GM20431 (cell line): Measurements from ENCODE around the gene ARSB.
"Not testable (repeated sequence)": the region's sequence is repeated elsewhere in the genome, so short reads cannot be mapped to it uniquely, and the experiment has no call there.

Source experiments
- in situ Hi-C: fragments of 300-500 bp; cut with MseI, MboI; formaldehyde crosslinking; loops from one replicate; pipeline ENCODE4 v1.15.0; 2020; ENCODE audit warnings: low sequenced_read_pairs; ENCODE audit not compliant: unreplicated experiment

The ARSB gene

DNA sequence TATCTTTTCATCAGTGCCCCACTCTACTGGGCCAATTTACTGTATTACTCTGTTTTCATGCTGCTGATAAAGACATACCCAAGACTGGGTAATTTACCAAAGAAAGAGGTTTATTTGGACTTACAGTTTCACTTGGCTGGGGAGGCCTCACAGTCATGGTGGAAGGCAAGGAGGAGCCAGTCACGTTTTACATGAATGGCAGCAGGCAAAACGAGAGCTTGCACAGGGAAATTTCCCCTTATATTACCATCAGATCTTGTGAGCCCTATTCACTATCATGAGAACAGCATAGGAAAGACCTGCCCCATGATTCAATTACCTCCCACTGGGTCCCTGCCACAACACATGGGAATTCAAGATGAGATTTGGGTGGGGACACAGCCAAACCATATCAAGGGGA lies 119.0 kb downstream of the ARSB start:
- in situ Hi-C loops: not testable (repeated sequence)

DNA sequence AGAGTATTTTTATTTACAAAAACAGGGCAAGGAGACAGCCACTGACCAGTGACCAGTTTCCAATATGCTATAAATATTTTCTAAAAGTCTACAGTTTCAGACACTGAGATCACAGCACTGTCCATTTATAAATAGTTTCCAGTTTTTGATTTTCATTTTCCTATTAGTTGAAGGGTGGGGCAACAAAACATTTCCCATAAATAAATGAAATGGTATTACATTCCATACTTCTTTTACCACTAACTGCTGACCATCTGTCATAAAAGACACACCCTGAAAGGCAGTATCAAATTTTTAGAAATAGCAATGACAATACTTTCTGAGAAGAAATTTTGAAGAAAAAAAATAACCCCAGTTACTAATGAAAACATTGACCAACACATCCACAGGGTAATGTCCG lies 126.7 kb downstream of the ARSB start:
- in situ Hi-C loops: no loop called here

DNA sequence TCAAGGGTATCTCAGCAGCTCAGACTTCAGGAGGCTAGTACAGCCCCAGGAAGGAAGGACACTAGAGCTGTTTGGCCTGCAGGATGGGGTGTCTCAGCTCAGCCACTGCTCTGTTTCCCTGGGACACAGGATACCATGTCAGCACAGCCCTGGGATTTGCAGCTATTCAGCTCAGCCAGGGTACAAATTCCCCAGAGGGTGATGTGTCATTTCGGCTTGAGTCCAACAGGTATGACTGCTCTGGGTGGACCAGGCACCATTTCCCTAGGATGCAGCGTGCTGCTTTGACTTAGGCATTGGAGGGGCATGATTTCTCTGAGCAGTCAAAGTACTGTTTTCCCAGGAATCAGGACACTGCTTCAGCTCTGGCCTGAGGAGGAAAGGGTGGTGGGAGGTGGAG lies 130.1 kb downstream of the ARSB start:
- in situ Hi-C loops: no loop called here

DNA sequence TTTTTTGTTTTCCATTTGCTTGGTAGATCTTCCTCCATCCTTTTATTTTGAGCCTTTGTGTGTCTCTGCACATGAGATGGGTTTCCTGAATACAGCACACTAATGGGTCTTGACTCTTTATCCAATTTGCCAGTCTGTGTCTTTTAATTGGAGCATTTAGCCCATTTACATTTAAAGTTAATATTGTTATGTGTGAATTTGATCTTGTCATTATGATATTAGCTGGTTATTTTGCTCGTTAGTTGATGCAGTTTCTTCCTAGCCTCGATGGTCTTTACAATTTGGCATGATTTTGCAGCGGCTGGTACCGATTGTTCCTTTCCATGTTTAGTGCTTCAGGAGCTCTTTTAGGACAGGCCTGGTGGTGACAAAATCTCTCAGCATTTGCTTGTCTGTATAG lies 133.2 kb downstream of the ARSB start:
- in situ Hi-C loops: not testable (repeated sequence)

DNA sequence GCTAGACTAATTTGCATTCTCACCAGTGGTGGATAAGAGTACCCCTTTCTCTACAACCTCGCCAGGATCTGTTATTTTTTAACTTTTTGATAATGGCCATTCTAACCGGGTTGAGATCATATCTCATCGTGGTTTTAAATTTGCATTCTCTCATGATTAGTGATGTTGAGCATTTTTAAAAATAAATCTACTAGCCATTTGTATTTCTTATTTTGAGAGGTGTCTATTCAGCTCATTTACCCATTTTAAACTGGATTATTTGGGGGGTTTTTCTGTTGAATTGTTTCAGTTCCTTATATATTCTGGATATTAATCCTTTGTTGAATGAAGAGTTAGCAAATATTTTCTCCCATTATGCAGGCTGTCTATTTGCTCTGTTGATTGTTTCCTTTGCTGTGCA lies 139.6 kb downstream of the ARSB start:
- in situ Hi-C loops: no loop called here

DNA sequence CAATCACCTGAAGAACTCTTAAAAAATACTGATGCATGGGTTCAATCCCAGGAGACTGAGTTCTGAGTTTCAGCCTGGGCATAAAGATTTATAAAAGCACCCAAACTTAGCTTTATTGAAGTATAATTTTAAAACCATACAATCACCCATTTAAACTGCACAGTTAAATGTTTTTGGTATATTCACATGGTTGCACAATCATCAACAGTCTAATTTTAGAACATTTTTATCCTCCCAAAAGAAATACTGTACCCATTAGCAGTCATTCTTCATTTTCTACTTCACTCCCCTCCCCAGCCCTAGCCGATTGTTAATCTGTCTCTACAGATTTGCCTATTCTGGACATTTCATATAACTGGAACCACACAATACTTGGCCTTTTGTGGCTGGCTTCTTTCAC lies 141.7 kb downstream of the ARSB start:
- in situ Hi-C loops: no loop called here

DNA sequence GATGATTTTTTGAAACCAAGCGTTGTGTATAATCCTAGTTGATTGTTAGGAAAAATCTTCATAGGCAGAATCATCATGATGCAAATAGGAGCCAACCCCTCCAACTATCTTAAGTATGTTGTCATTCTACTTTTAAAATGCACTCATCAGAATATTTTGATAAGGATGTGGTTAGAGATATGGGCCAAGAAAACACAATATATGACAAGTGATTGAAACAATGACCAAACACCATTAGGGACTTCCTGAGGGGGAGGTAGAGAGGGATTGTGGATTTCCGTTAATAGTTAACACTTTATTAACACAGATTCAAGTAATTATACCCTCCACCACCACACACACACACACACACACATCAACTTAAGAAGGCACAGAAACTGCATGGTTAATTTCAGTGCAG lies 143.3 kb downstream of the ARSB start:
- in situ Hi-C loops: no loop called here

DNA sequence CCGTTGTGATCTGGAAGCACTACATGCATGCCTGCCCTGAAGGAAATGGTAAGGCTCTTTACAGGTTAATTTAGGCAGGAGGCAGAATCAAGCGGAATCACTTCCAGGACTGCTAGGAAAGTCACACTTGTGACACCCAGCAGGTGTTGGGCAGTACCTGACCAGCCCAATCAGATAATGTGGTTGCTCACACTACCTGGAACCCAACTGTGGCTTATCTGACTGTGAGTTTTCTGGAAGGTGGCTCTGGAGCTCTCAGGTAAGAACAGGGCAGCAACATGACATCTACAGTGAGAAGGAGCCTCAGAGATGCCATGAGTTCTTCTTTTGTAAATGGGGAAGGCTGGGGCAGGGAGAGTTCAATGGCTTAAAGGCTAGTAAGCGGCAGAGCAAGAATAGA lies 146.4 kb downstream of the ARSB start:
- in situ Hi-C loops: no loop called here

DNA sequence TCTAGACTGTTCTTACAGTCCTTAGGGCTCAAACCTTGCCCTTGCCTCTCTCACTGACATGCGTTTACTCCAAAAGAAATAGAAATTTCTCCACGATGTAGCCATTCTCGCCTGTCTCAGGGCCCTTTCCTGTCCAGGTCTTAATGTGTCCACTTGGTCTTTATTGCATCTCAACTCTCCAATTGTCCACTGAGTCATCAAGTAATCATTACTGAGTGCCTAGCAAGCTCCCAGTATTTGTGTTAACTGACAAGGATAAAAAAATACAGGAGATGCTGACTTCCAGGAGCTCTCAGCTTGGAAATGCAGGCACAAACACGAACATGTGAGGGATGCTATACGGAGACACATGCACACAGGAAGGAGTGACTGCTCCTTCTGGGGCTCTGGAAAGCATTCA lies 147.3 kb downstream of the ARSB start:
- in situ Hi-C loops: no loop called here

DNA sequence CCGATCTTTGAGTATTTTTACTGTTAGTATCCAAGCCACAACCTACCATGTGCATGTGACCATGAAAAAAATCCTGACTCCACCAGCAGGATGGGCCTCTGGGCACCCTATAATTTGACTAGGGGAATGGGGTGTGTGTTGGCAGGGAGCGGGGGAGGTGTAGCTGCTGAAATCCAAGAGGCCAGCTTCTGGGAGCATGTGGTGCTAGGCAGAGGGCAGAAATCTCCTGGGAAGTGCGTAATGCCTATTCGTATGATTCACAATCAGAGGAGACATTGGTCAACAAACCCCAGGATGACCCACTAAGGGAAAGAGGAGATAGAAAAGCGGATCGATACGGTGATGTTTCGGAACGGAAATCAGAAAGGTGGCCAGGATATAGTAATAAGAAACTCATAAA lies 149.9 kb downstream of the ARSB start:
- in situ Hi-C loops: no loop called here

DNA sequence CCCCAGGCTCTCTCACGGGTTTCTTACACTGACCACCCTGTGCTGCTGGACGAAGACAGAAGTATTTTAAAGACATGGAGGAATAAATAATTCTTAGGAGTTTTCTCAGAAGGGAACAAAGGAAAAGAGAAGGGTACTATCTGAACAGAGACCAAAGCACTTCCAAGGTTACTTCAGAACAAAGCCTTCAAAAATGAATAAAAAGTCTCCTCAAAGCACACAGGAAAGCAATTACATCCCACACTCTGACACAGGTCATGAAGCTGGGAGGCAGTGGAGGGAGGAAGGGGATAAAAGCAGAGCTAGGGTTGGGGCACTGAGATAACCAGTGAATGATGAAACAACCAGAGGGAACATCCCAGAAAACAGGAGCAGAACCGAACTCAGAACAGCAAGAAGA lies 151.8 kb downstream of the ARSB start:
- in situ Hi-C loops: no loop called here

DNA sequence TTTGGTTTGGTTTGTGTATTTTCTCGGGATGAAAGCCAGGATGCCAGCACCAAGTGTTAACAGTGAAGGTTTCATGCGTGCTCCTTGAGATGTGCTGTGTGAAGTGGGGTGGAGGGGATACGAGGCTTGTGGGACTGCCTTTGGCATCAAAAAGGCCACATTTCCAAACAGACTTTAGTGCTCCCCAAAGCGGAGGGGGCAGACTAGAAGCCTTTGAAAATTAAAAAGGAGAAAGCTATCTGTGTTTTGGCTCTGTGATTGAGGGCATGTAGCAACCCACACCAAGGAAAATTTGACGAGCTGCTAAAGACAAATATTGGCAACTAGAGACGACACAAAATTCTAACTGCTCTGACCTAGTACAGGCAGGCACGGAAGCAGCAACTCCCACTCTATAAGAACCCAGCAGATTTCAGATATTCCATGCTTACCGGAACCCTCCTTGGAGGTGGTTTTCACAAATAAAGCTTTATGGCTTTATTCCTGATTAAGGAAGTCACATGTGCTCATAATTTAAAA lies 154.5 kb downstream of the ARSB start:
- in situ Hi-C loops: no loop called here

DNA sequence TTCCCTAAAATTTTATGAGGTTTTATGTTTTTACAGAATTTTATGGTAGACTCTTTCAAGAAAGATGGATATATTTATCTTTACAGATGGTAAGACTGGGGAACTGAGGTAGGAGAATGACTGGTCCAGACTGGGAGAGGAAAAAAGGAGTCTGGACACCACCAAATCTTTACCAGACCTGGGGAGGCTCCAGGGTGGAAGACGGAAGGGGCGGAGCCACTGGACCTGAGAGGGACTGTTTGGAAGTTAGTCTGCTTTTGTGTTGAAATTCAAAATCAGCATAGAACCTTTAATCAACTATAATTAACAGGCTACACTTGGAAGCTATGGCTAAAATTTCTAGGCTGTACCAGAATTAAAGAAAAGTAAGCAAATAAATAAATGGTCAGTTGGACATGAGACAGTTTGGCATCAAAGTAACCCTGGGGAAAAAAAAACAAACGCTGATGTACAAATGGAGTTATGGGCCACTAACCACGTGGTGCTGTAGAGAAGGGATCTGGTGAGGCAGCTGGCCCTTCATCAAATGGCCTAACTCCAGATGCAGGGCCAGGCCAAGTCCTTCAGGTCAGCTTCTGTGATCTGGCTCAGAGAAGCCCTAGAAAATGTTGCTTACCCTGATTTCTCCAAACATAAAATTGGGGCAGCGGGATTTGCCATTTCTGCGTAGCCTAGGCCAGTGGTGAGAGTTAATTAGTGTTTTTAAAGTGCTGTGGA lies 155.1 kb downstream of the ARSB start:
- in situ Hi-C loops: no loop called here

DNA sequence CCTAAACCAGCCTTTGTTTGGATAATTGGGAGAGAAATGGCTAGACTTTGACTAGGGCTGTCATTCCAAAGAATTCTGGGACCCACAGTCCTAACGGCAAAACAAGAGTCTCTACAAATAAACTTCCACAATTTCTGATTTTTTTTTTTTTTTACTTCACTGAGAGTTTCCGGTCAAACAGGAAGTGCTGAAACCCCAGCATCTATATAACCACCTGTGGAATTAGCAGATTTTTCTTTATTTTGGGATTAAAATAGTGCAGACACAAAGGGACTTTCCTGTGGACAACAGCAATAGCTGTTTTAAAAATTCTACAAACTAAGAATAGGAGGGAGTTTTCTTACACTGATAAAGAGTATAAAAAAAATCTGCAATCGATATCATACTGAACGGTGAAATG lies 157.4 kb downstream of the ARSB start:
- in situ Hi-C loops: no loop called here

DNA sequence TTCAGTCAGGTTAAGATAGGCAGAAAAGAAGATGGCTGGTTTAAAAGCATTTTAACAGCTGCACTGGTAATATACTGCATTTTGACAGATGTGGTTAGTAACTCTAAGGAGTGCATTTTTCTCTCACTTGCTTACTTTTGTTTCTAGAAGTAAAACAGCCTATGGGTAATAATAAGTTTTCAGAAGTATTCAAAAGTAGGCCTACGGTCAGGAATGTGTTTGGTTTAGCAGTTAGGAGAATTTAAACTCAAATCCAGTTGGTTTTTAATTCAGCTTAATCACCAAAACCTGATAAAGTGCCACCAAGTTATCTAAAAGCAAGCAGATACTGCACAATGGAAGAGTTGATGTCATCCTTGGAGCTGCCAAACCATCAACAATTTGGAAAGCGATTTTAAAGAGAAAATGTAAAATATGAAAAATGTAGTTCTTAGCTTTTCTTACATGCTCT lies 160.3 kb downstream of the ARSB start:
- in situ Hi-C loops: no loop called here

DNA sequence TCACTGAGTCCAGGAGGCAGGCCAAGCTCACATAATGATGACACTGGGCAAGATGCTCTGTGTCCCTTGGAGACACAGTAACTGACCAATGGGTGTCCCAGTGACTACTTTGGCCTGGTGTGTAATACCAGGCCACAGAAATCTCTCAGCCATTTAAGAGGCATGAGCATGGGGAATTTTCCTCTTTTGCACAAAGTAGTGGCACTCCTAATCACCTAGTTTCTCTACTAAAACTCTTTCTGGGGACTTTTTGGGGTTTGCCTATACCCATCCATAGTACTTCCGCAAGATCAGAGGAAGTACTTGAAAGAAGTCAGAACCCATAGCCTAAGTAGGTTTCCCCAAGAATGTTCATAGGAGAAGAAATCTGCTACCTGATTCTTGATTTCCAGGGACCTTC lies 161.9 kb downstream of the ARSB start:
- in situ Hi-C loops: no loop called here

DNA sequence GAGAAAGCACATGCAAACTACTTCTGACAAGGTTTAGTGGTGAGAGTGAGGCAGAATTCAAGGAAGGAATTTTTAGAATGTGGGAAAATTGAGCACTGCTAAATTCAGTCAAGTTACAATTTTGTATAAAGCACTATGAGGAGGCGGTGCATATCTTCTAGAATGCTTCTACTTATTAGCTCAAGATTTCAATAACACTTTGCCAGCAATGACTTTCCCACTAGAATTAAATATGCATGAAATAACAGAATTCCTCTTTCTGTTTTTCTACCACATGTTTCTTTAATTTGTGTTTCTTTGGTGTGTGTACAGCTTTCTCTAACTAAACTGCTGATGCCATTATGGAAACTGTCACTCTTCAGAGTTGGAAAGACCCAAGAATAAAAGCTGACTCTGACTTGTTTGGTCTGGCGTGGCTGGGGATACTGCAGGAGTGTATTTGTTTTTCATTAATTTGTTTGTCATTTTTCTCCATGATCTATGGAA lies 163.5 kb downstream of the ARSB start:
- in situ Hi-C loops: no loop called here

DNA sequence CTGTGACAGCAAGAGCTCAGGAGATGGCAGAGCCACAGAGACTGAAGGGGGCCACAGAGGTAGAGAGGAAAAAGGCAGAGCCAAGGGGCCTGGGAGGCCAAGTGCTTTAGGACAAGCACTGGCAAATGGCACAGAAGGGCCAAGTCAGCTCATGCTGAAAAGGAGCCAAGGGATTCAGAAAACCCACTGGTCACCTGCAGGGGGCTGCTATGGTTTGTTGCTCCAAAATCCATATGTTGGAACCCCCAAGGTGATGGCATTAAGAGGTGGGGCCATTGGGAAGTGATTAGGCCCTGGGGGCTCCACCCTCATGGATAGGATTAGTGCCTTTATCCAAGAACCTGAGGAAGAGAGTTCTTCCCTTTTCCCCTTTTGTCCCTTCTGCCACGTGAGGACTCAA lies 165.4 kb downstream of the ARSB start:
- in situ Hi-C loops: no loop called here

DNA sequence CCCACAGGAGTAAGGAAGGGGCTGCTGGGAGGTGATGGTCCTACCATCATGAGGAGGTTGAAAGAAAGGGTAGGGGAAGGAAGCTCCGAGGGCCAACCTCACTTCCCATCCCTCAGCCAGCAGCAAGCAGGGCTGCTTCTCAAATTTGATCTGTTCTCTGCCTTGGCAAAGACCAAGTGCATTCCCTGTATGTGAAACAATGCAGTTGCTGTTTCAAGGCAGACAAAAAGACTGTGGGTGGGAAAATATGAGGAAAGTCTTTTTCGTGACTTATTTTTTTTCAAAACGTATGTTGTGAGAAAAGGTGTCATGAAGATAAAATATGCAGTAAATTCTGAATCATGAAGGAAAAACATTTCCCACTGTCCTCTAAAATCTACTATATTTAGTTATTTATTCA lies 165.9 kb downstream of the ARSB start:
- in situ Hi-C loops: no loop called here

DNA sequence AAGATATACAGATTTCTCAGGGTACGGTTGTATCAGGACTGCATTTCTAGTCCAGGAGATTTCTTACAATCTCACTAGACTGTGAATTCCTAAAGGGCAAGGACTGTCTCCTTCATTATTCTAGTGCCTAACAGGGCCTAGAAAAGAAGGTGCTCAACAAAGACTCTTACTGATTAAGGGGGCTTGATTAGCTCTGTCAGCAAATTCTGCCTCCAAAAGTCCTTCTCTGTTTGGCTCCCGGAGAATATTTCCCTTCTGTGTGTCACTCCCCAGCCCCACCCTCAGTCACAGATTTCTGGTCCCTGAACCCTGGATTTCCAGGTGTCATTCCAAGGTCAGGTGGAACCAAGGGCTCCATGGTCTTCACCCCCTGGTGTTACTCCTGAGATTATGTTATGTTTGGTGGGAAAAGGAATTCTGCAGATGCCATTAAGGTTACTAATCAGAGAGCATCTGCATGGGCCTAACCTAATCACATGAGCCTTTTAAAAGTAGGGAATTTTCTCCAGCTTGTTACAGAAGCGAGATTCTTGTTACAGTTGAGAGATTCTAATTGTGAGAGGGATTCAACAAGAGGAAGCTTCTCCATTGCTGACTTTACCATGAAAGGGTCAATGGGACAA lies 168.9 kb downstream of the ARSB start:
- in situ Hi-C loops: no loop called here

DNA sequence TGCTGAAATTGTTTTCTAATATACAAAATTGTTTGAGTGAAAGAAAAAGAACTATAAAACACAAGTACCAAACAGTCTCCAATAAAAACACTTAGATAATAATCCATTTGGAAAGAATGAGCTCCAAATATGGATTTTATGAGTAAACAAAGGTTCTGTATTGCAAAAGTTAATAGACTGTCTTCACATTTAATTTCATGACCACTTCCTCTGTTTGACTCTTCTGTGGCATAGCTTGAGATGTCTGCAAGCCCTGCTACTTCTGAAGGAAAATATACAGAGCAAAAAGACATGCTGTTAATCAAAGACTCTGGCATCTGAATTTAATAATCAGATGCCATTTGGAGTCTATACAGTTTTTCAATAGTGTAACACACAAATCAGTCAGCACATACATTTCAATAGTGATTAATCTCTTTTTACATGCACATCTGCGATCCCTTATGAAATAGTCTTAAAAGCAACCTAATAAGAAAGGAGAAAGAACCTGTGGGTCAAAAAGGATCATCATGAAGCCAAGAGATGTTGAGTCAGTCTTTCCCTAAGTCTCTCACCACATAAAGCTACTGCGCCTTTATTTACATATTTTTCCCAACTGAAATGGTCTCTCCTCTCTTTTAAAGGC lies 171.1 kb downstream of the ARSB start:
- in situ Hi-C loops: no loop called here
